HUES64 (cell line): ENCODE data around the gene RHBG.
A peak's percentile ranks its signal among the peaks of the same experiment; 100 is the strongest.

Experiments used
- H3K27ac ChIP-seq: 2 replicates; pipeline ENCODE4 v1.7.0; 2013; ENCODE audit warnings: low read depth, low read length, inconsistent platforms
- H3K27me3 ChIP-seq: 2 replicates; pipeline ENCODE4 v1.6.1; 2013; ENCODE audit warnings: mild to moderate bottlenecking, low read length; ENCODE audit not compliant: insufficient read depth
- H3K36me3 ChIP-seq: 2 replicates; pipeline ENCODE4 v1.6.1; 2013; ENCODE audit warnings: mild to moderate bottlenecking, low read length; ENCODE audit not compliant: insufficient read depth
- H3K4me1 ChIP-seq: 2 replicates; pipeline ENCODE4 v1.6.1; 2013; ENCODE audit warnings: mild to moderate bottlenecking, low read length, moderate library complexity; ENCODE audit not compliant: insufficient read depth
- H3K4me3 ChIP-seq: 2 replicates; pipeline ENCODE4 v1.5.1; 2013; ENCODE audit warnings: mild to moderate bottlenecking, low read length, moderate library complexity
- H3K9ac ChIP-seq: 2 replicates; pipeline ENCODE4 v1.6.1; 2013; ENCODE audit warnings: mild to moderate bottlenecking, low read depth, low read length
- H3K9me3 ChIP-seq: 2 replicates; pipeline ENCODE4 v1.6.1; 2013; ENCODE audit warnings: low read depth, low read length; ENCODE audit not compliant: insufficient read depth
- WGBS: fragments of 150-250, 120-280 bp; methylation state at CpG from one replicate; pipeline ENCODE4 v1.1.7; 2013; ENCODE audit warnings: missing lambda C conversion rate; 5-methylcytosine and 5-hydroxymethylcytosine counted together

Gene RHBG

DNA sequence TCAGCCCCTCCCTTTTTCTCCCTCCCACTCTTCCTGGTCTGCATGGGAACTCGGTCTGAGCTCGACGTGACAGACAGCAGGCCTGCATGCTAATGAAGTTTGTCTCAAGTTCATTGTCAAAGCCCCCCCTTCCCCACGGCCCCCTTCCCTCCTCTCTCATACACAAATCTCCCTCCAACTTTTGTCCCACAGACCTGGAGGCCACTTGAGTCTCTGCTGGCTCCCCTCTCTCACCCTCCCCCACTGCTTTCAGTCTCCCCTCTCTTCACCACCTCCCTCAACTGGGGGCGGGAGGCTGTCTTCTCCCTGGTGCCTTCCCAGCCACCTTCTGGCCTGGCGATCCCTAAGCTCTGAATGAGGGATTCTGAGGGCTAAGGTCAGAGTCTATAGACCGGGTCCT is 61.3 kb downstream of the RHBG start:
- no peak overlapping the region for H3K27ac ChIP-seq

GRCh38 chr1:156430866-156431265 is 61.9 kb downstream of the RHBG start:
- peaks cover 21% of the 10 kb centered on the region for H3K4me1 ChIP-seq
- no peaks in the 10 kb centered on the region for H3K9me3 ChIP-seq
- 0 out of 2 replicates have a peak overlapping the region, but pooled peaks have one; percentile 27 for H3K4me3 ChIP-seq
- WGBS = no CpG with 5 or more reads among the region's 3 CpGs
- no peak overlapping the region for H3K27ac ChIP-seq
- H3K27me3 ChIP-seq = peaks cover 100% of the 10 kb centered on the region
- H3K9ac ChIP-seq = no peak overlapping the region
- no peaks in the 10 kb centered on the region for H3K36me3 ChIP-seq

More for the DNA sequence above, 61.3 kb downstream of the RHBG start:
- H3K9me3 ChIP-seq = no peaks in the 10 kb centered on the region
- no peaks in the 10 kb centered on the region for H3K36me3 ChIP-seq
- H3K9ac ChIP-seq = no peak overlapping the region
- H3K4me3 ChIP-seq = peak overlapping the region; percentile 27; the same call in 1 of the 2 replicates
- peaks cover 100% of the 10 kb centered on the region for H3K27me3 ChIP-seq
- WGBS = under 1% methylated on average over 7 of the region's 7 CpGs
- peaks cover 21% of the 10 kb centered on the region for H3K4me1 ChIP-seq

GRCh38 chr1:156431366-156431765 is 62.4 kb downstream of the RHBG start:
- Histone ChIP-seq H3K27me3 (peaks cover 100% of the 10 kb centered on the region), H3K36me3 (no peaks in the 10 kb centered on the region), H3K9ac (no peak overlapping the region), H3K9me3 (no peaks in the 10 kb centered on the region), H3K4me1 (peaks cover 21% of the 10 kb centered on the region), H3K4me3 (no peak overlapping the region), H3K27ac (no peak overlapping the region)
- WGBS = 0% methylated on average over 2 of the region's 4 CpGs

DNA sequence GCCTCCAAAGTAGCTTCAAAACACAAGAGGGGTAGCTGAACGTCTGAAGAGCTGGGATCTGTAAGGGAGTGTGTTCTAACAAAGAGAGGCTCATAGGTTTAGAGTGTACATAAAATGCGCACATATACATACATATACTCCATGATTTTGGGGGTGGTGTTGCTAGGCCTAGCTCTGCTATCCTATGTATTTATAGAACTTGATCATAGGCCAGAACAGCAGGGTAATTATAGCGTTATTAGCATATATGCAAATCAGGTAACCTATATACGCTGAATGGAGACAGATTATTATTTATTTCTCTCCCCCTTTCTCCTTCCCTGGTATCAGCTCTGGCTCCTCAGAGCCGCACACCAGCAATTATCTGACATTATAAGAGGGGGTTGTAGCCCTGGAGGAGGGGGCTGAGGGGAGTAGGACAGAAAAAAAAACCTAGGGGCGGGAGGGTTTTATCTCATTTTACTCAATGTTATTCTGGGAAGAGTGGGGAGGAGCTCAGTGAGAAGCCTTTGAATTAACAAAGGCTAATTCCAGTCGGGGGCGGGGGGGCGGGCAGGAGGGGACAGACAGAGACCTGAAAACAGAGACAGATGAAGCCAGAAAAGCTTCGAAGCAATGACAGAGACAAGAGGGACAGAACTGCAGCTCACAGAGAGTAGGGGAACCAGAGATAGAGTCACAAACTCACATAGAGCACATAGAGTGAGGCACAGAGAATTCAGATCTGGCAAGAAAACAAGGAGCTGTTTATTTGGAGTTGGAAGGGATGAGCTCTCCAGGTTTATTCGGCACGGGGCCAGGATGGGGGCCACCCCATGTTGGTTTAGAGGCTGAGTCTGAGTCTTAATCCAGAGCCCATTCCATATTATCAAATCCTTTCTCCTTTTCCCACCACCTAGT is 63.0 kb downstream of the RHBG start:
- Histone ChIP-seq H3K27me3 (peaks cover 100% of the 10 kb centered on the region), H3K4me3 (no peak overlapping the region), H3K9ac (no peak overlapping the region), H3K9me3 (no peaks in the 10 kb centered on the region), H3K36me3 (no peaks in the 10 kb centered on the region), H3K27ac (no peak overlapping the region), H3K4me1 (peaks cover 21% of the 10 kb centered on the region)
- 2% methylated on average over 8 of the region's 12 CpGs for WGBS

DNA sequence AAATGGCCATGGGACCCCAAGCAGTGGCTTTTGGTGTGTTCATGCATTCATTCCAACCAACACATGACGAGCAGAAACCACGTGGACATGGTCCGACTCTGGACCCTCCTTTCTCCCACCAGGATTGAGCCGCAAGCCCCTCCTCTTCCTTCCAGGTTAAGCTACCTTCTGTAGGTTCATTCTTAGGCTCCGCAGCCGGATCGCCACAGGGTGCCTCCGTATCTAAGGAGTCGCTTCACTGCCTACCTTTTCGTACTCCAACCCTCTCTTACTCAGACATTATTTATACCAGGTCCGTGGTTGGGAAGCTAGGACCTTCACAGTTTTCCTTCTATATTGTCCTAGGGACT is 63.6 kb downstream of the RHBG start:
- Histone ChIP-seq H3K4me3 (no peak overlapping the region), H3K9me3 (no peaks in the 10 kb centered on the region), H3K27ac (no peak overlapping the region), H3K4me1 (peaks cover 21% of the 10 kb centered on the region), H3K9ac (no peak overlapping the region), H3K27me3 (peaks cover 100% of the 10 kb centered on the region), H3K36me3 (no peaks in the 10 kb centered on the region)
- WGBS = 1% methylated on average over 11 of the region's 11 CpGs

- Histone ChIP-seq H3K9me3 (no peaks in the 10 kb centered on the region), H3K36me3 (no peaks in the 10 kb centered on the region), H3K4me3 (no peak overlapping the region), H3K9ac (no peak overlapping the region), H3K4me1 (peaks cover 21% of the 10 kb centered on the region), H3K27ac (no peak overlapping the region), H3K27me3 (peaks cover 100% of the 10 kb centered on the region)
- 30% methylated on average over 4 of the region's 4 CpGs for WGBS
These were observed 64.0 kb downstream of the RHBG start for GRCh38 chr1:156433032-156433431.

DNA sequence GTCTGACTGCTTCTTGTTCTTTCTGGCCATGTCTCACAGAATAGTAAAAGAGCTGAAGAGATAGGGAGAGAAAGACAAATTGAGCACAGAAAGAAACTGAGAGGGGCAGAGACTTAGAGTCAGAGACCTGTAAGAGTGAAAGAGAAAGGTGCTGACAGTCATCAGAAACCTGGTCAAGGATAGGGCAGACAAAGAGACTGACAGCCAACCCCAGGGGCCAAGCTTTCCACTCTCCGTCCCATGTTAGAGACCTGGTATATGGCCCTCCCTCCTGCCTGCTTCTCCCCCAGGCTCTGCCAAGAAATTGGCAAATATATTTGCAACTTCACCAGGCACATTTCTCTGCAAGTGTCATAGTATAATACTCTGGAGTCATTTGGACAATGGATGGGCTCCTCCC is 64.6 kb downstream of the RHBG start:
- Histone ChIP-seq H3K4me3 (no peak overlapping the region), H3K27me3 (peaks cover 100% of the 10 kb centered on the region), H3K9ac (no peak overlapping the region), H3K27ac (no peak overlapping the region), H3K4me1 (peaks cover 26% of the 10 kb centered on the region), H3K9me3 (no peaks in the 10 kb centered on the region), H3K36me3 (no peaks in the 10 kb centered on the region)
- 3% methylated on average over 1 of the region's 1 CpG for WGBS
